SHP77 (cell line): ENCODE results near the gene GIMAP6.
"Not testable (repeated sequence)": the region's sequence is repeated elsewhere in the genome, so short reads cannot be mapped to it uniquely, and the experiment has no call there.

Experiments used
- DNase-seq, 2 experiments: peaks; one replicate each; lab custom pipeline; 2025; lab: John Stamatoyannopoulos, UW

Gene GIMAP6

GRCh38 chr7:150585199-150585598 is 47.0 kb downstream of the GIMAP6 start:
- DNase-seq = no peak

DNA sequence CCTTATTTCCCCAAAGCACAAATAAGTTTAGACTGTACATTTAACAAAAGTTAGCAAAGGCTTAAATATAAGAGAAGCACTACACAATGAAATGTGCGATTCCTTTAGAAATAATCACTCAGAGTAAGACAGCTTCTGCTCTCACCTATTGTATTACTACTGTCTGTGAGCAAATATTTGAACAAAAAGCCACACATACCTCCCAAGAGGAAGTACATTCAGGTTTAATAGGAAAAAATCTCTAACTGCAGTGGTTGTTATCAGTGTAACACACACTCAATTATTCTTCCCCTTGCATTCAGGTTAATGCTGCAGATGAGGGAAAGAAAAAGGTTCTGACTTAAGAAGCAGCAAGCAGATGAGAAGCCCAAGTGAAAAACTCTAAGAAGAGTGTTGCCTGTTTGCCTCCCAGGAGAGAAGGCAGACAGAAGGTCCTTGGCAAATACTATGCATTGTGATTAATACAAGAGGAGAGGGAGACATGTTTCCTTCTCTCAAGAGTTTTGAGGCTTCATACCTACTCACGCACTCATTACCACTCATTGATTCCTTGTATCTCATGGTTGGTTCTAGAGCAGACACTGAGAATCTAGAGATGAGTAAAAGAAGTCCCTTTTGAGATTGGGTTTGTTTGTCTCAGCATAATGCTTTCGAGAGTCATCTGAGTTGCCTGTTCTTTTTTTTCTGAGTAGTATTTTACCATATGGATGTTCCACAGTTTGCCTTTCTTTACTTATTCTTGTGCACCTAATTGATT is 51.4 kb downstream of the GIMAP6 start:
- DNase-seq = no peak

DNA sequence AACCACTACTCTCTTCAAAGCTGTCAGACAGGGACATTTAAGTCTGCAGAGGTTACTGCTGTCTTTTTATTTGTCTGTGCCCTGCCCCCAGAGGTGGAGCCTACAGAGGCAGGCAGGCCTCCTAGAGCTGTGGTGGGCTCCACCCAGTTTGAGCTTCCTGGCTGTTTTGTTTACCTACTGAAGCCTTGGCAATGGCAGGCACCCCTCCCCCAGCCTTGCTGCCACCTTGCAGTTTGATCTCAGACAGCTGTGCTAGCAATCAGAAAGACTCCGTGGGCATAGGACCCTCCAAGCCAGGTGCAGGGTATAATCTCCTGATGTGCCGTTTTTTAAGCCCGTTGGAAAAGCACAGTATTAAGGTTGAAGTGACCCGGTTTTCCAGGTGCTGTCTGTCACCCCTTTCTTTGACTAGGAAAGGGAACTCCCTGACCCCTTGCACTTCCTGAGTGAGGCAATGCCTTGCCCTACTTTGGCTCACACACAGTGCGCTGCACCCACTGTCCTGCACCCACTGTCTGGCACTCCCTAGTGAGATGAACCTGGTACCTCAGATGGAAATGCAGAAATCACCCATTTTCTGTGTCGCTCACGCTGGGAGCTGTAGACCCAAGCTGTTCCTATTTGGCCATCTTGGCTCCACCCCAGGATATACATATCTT is 52.1 kb downstream of the GIMAP6 start:
- not testable (repeated sequence) for DNase-seq
